Neuronal stem cell (in vitro differentiated cells): Measurements from ENCODE around the gene ST3GAL4. TPM values are rescaled to one million over a fixed set of nuclear protein-coding genes. Genes with fewer than 3 reads are reported as not detected.

Experiments
- DNase-seq: peaks from one replicate; pipeline ENCODE4 v3.0.0-alpha.2; 2013; ENCODE audit warnings: low spot score
- H2AFZ ChIP-seq: one replicate; pipeline ENCODE4 v1.6.1; 2013; ENCODE audit warnings: mild to moderate bottlenecking, low read length, inconsistent platforms
- H2AK5ac ChIP-seq: 2 replicates; pipeline ENCODE4 v1.6.1; 2013; ENCODE audit warnings: low read depth, mild to moderate bottlenecking, inconsistent platforms, low read length, moderate library complexity, mixed read lengths
- H2BK120ac ChIP-seq: 2 replicates; pipeline ENCODE4 v1.6.1; 2013; ENCODE audit warnings: low read depth, mild to moderate bottlenecking, inconsistent platforms, low read length, moderate library complexity, mixed read lengths
- H2BK12ac ChIP-seq: one replicate; pipeline ENCODE4 v1.6.1; 2013; ENCODE audit warnings: low read length, inconsistent platforms
- H2BK15ac ChIP-seq: 2 replicates; pipeline ENCODE4 v1.6.1; 2013; ENCODE audit warnings: mild to moderate bottlenecking, low read length, inconsistent platforms, mixed read lengths
- H2BK5ac ChIP-seq: one replicate; pipeline ENCODE4 v1.6.1; 2013; ENCODE audit warnings: inconsistent platforms, mild to moderate bottlenecking, low read length, moderate library complexity
- H3K14ac ChIP-seq: one replicate; pipeline ENCODE4 v1.6.1; 2013; ENCODE audit warnings: low read length, inconsistent platforms
- H3K18ac ChIP-seq: 2 replicates; pipeline ENCODE4 v1.6.1; 2013; ENCODE audit warnings: low read length, inconsistent platforms
- H3K23ac ChIP-seq: 2 replicates; pipeline ENCODE4 v1.6.1; 2013; ENCODE audit warnings: low read depth, mild to moderate bottlenecking, mixed read lengths, low read length, inconsistent platforms; ENCODE audit not compliant: poor library complexity
- H3K27ac ChIP-seq: replicated peaks from 3 replicates; pipeline ENCODE4 v1.5.1; 2013; ENCODE audit warnings: low read length, inconsistent platforms
- H3K27me3 ChIP-seq, 3 experiments: 2 replicates each; pipeline ENCODE4 v1.6.1; 2013; ENCODE audit warnings: low read length in 3 of 3, mild to moderate bottlenecking in 2 of 3, inconsistent platforms in 1 of 3, low read depth in 1 of 3, mixed read lengths in 1 of 3, moderate library complexity in 1 of 3; ENCODE audit not compliant: control insufficient read depth in 3 of 3, insufficient read depth in 3 of 3
- H3K36me3 ChIP-seq, 2 donors: replicated peaks in 1 of 2; 2 replicates each; pipeline ENCODE4 v1.6.1; 2013; ENCODE audit warnings: low read length in 2 of 2; ENCODE audit not compliant: control insufficient read depth in 2 of 2, insufficient read depth in 2 of 2
- H3K4ac ChIP-seq: 2 replicates; pipeline ENCODE4 v1.6.1; 2013; ENCODE audit warnings: inconsistent platforms, mild to moderate bottlenecking, low read length, moderate library complexity
- H3K4me1 ChIP-seq, 2 donors: 1 replicate in 1 of 2; 2 replicates in 1 of 2; pipeline ENCODE4 v1.6.1; 2013; ENCODE audit warnings: low read length in 2 of 2, low read depth in 1 of 2; ENCODE audit not compliant: control insufficient read depth in 2 of 2, insufficient read depth in 1 of 2
- H3K4me2 ChIP-seq: one replicate; pipeline ENCODE4 v1.6.1; 2013; ENCODE audit warnings: mild to moderate bottlenecking, low read length, inconsistent platforms; ENCODE audit not compliant: insufficient read depth, poor library complexity, severe bottlenecking
- H3K4me3 ChIP-seq, 2 donors: 2 replicates each; pipeline ENCODE4 v1.5.1; 2013; ENCODE audit warnings: low read length in 2 of 2, mild to moderate bottlenecking in 2 of 2, inconsistent platforms in 1 of 2, moderate library complexity in 1 of 2
- H3K79me1 ChIP-seq: one replicate; pipeline ENCODE4 v1.6.1; 2013; ENCODE audit warnings: low read depth, mild to moderate bottlenecking, inconsistent platforms, low read length, moderate library complexity
- H3K9ac ChIP-seq: one replicate; pipeline ENCODE4 v1.6.1; 2013; ENCODE audit warnings: mild to moderate bottlenecking, low read depth, low read length, inconsistent platforms; ENCODE audit not compliant: poor library complexity
- H3K9me3 ChIP-seq, 2 donors: replicated peaks in 1 of 2; 2 replicates each; pipeline versions ENCODE3 to v1.6.1; 2013; ENCODE audit warnings: low read length in 2 of 2, mild to moderate bottlenecking in 2 of 2, inconsistent platforms in 1 of 2, low read depth in 1 of 2, mixed read lengths in 1 of 2, moderate library complexity in 1 of 2; ENCODE audit not compliant: control insufficient read depth in 2 of 2, insufficient read depth in 1 of 2
- H4K8ac ChIP-seq: one replicate; pipeline ENCODE4 v1.6.1; 2013; ENCODE audit warnings: low read depth, mild to moderate bottlenecking, inconsistent platforms, low read length, moderate library complexity
- H4K91ac ChIP-seq: one replicate; pipeline ENCODE4 v1.6.1; 2013; ENCODE audit warnings: low read length, low read depth, mild to moderate bottlenecking, inconsistent platforms; ENCODE audit not compliant: poor library complexity
- WGBS, 2 donors: extraction: QIAGEN DNeasy Blood & Tissue Kit; methylation state at CpG; one replicate each; pipeline ENCODE4 v1.1.7; 2013; ENCODE audit warnings: missing lambda C conversion rate in 2 of 2, mixed read lengths in 1 of 2; ENCODE audit not compliant: insufficient read length in 2 of 2, insufficient replicate concordance in 1 of 2; ENCODE audit errors: extremely low coverage in 2 of 2; 5-methylcytosine and 5-hydroxymethylcytosine counted together
- small RNA-seq: library from polyadenylated mRNA; stranded (forward); fragments of <200 nt; extraction: miRNeasy Mini kit (QIAGEN cat#:217004); gene quantifications from one replicate; pipeline ENCODE3, GENCODE V24; 2013; ENCODE audit not compliant: insufficient read depth

Gene ST3GAL4

DNA sequence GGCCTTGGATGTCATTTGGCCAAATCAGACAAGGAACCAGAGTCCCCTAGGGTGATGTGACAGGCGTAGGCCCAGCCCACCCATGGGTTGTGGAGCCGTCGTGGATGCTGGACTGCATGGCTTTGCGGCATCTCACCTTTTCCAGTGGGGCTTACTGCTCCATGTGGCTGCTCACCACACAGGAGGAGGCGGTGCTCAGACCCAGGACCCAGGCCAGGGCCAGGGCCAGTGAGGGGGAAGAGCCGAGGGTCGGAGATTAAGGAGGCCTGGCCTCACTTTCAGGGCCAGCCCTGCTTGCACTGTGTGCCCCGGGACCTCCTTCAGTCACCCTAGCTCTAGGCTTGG, 105.6 kb downstream of the ST3GAL4 start:
- no peaks in the 10 kb centered on the region for H3K9me3 ChIP-seq
- H3K4me3 ChIP-seq = no peak overlapping the region
- no CpG with 5 or more reads among the region's 8 CpGs for WGBS, 2 donors
- H3K9ac ChIP-seq = no peak overlapping the region
- peak overlapping the region; percentile 42 for H3K18ac ChIP-seq
- peak overlapping the region; percentile 63 for H2BK120ac ChIP-seq
- peak overlapping the region; percentile 87 for H2BK15ac ChIP-seq
- H3K23ac ChIP-seq = peak overlapping the region; percentile 86
- H3K4me2 ChIP-seq = no peak overlapping the region
- H3K36me3 ChIP-seq = no peaks in the 10 kb centered on the region
- no peak overlapping the region for H2AK5ac ChIP-seq
- no peak overlapping the region for H4K91ac ChIP-seq
- no peak overlapping the region for H3K4ac ChIP-seq
- DNase-seq = no peak
- H3K4me1 ChIP-seq = peaks cover 0 to 4% of the 10 kb centered on the region in 2 donors
- no peak overlapping the region for H4K8ac ChIP-seq
- no peak overlapping the region for H2AFZ ChIP-seq
- H3K14ac ChIP-seq = no peak overlapping the region
- H3K79me1 ChIP-seq = peaks cover 3% of the 10 kb centered on the region
- peak overlapping the region; percentile 30 for H2BK12ac ChIP-seq
- H2BK5ac ChIP-seq = peak overlapping the region; percentile 32
- peaks cover 0 to 34% (median 0%) of the 10 kb centered on the region in 3 experiments for H3K27me3 ChIP-seq
- H3K27ac ChIP-seq = no peak overlapping the region

DNA sequence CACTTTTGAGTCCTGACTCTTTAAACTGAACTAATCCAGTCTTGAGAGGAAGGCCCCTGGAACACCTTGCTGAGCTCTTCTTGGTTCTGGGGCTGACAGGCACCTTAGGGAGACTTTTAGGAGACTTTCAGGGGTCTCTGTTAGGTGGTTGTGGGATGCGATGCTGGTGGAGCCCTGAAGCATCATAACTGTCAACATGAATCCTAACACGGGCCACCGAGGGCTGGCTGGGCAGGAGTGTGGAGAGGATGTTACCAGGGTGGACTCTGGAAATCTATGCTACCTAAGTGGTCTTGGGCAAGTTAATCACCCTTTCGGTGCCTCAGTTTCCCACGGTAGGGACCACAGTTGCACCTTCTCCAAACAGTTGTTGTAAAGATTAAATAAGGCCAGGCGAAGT, 106.5 kb downstream of the ST3GAL4 start:
- Histone ChIP-seq H4K8ac (no peak overlapping the region), H2BK12ac (no peak overlapping the region), H2AFZ (no peak overlapping the region), H3K9me3 (no peaks in the 10 kb centered on the region), H2AK5ac (no peak overlapping the region), H3K4me2 (no peak overlapping the region), H3K14ac (no peak overlapping the region), H3K4me3 (no peak overlapping the region), H2BK5ac (no peak overlapping the region), H3K4me1 (peaks cover 0 to 4% of the 10 kb centered on the region in 2 donors), H3K79me1 (peaks cover 3% of the 10 kb centered on the region), H3K4ac (no peak overlapping the region), H2BK120ac (no peak overlapping the region), H3K23ac (no peak overlapping the region), H3K27me3 (peaks cover 0 to 41% (median 0%) of the 10 kb centered on the region in 3 experiments), H2BK15ac (no peak overlapping the region), H3K9ac (no peak overlapping the region), H3K18ac (no peak overlapping the region), H3K27ac (no peak overlapping the region), H3K36me3 (no peaks in the 10 kb centered on the region), H4K91ac (no peak overlapping the region)
- DNase-seq = no peak
- no CpG with 5 or more reads among the region's 6 CpGs for WGBS, 2 donors

DNA sequence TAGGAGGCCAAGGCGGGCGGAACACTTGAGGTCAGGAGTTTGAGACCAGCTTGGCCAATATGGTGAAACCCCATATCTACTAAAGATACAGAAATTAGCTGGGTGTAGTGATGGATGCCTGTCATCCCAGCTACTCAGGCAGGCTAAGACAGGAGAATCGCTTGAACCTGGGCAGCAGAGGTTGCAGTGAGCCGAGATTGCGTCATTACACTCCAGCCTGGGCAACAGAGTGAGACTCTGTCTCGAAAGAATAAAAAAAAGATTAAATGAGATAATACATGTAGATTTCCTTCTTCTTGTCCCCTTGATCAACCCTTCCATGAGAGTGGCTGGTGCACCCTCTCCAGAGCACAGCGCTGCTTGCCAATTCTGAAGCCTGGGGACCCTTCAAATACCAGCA, 106.9 kb downstream of the ST3GAL4 start:
- H3K36me3 ChIP-seq = no peaks in the 10 kb centered on the region
- no peak overlapping the region for H4K8ac ChIP-seq
- no peak overlapping the region for H3K4ac ChIP-seq
- no peak for DNase-seq
- H3K14ac ChIP-seq = no peak overlapping the region
- no peak overlapping the region for H2BK120ac ChIP-seq
- no peak overlapping the region for H2BK5ac ChIP-seq
- no peaks in the 10 kb centered on the region for H3K79me1 ChIP-seq
- H2AFZ ChIP-seq = no peak overlapping the region
- peaks cover 0 to 41% (median 0%) of the 10 kb centered on the region in 3 experiments for H3K27me3 ChIP-seq
- no peak overlapping the region for H3K4me2 ChIP-seq
- no peak overlapping the region for H3K27ac ChIP-seq
- H3K18ac ChIP-seq = no peak overlapping the region
- no peak overlapping the region for H2BK12ac ChIP-seq
- H4K91ac ChIP-seq = no peak overlapping the region
- no peak overlapping the region for H2BK15ac ChIP-seq
- WGBS, 2 donors = no CpG with 5 or more reads among the region's 7 CpGs
- no peak overlapping the region for H2AK5ac ChIP-seq
- no peak overlapping the region for H3K4me3 ChIP-seq
- no peak overlapping the region for H3K23ac ChIP-seq
- no peak overlapping the region for H3K9ac ChIP-seq
- peaks cover 0 to 4% of the 10 kb centered on the region in 2 donors for H3K4me1 ChIP-seq
- H3K9me3 ChIP-seq = no peaks in the 10 kb centered on the region

Small RNAs within 50 kb of the gene (small RNA-seq; reads per million reads assigned to genes)
- not detected for gene AP001318.3
